Hematopoietic multipotent progenitor cell (in vitro differentiated cells): ENCODE data around the gene PADI4. TPM values are rescaled to one million over a fixed set of nuclear protein-coding genes. Genes with fewer than 3 reads are reported as not detected.

Experiments
- DNase-seq, 3 donors: peaks; one replicate each; pipeline ENCODE4 v3.0.0-alpha.2; 2011 to 2015; ENCODE audit warnings: low read depth in 2 of 3, low spot score in 2 of 3
- total RNA-seq: library from RNA; depleted of rRNA; stranded (reverse); fragments of >200 nt; gene quantifications from one replicate; pipeline ENCODE4 v1.2.3, GENCODE V29; 2012

PADI4 gene
- total RNA-seq, 1 donor = 4.3 TPM

DNA sequence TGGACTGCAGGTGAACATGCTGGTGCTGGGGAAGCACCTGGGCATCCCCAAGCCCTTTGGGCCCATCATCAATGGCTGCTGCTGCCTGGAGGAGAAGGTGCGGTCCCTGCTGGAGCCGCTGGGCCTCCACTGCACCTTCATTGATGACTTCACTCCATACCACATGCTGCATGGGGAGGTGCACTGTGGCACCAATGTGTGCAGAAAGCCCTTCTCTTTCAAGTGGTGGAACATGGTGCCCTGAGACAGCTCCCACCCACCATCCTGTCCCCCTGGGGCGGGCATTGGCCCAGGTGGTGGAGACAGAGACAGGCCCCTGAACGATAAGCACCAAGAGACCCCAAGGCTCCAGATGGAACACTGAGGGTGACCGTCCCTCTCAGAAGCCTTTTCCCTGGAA, 25.2 kb upstream of the PADI4 start:
- DNase-seq = no peak

- DNase-seq = no peak
Measured at GRCh38 chr1:17286646-17287045, 21.4 kb upstream of the PADI4 start.

GRCh38 chr1:17287130-17287776, 20.7 kb upstream of the PADI4 start:
- no peak for DNase-seq

DNA sequence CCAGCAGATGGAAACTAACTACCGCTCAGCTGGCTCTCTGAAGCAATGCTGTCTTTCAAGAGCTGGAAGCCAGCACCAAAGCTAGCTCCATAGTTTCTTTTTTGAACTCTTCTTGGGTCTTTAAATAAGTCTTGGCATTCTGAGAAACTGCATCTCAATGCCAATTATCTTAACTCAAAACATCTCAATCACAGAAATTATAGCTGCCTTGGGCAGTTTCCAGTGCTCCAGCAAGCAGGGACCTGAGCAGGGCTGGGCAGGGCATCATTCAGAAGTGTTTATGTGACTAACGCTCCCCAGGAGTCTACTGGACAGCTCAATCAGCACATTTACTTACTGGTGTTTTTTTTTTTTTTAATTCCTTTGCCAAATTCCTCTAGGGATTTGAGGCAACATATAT, 18.3 kb upstream of the PADI4 start:
- DNase-seq = no peak

DNA sequence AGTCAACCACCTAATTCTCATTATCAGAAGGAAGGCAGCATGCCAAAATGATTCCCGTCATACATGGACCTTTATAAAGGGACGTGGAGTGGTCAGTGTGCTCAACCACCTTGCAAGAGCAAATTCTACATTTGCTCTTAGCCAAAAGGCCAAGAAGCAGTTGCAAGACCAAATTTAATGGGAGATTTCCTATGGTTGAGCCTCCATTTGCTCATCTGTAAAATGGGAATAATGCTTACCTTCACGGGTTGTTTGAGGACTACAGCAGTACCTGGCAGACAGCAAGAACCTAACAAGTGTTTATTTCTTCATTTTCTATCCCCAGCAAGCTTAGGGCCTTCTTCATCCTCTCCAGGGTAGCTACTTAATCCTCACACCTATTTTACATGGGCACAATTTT, 17.4 kb upstream of the PADI4 start:
- no peak for DNase-seq

- peak in 2 of 3 donors; percentile 25 to 30 for DNase-seq
Measured at GRCh38 chr1:17292299-17293160, 15.5 kb upstream of the PADI4 start.

GRCh38 chr1:17293681-17294425, 14.1 kb upstream of the PADI4 start:
- DNase-seq = peak in 2 of 3 donors; percentile 35 to 49

DNA sequence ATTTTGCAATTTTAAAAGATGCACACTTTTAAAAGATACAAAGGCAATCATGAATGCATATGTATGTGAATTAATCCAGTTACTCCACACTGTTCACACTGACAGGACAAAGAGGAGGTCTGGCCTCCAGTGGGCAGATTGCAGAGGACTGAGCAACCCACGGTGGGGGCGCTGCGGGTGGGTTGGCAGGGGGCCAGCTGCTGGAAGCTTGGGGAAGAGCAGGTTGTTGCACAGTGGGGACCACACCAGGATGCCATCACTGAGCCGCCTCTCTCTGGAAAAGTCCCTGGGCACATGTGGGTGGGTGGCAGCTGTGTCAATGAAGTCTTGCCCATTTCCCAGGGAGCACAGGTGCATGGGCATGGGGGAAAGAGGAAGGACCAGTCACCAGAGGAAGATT, 12.7 kb upstream of the PADI4 start:
- DNase-seq = no peak

DNA sequence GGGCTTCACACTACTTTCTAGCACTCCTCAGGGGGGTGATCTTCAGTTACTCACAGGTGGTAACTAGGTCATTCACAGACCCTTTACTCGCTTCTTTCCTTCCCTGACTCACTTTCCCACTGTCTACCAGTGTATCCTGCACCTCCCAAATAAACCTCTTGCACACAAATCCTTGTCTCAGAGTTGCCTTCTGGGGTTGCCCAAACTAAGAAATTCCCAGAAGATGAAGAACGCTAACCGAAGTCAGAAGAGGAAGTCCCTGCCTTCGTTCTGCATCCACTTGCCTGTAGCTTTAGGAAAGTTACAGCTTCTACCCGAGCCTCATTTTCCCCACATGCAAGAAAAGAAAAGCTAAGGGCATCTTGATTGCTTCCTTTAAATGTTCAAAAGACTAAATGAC, 11.9 kb upstream of the PADI4 start:
- no peak for DNase-seq

- DNase-seq = no peak
Measured at GRCh38 chr1:17297991-17298390, 10.0 kb upstream of the PADI4 start.

GRCh38 chr1:17301767-17302166, 6.2 kb upstream of the PADI4 start:
- peak in 1 of 3 donors; percentile 28 for DNase-seq

DNA sequence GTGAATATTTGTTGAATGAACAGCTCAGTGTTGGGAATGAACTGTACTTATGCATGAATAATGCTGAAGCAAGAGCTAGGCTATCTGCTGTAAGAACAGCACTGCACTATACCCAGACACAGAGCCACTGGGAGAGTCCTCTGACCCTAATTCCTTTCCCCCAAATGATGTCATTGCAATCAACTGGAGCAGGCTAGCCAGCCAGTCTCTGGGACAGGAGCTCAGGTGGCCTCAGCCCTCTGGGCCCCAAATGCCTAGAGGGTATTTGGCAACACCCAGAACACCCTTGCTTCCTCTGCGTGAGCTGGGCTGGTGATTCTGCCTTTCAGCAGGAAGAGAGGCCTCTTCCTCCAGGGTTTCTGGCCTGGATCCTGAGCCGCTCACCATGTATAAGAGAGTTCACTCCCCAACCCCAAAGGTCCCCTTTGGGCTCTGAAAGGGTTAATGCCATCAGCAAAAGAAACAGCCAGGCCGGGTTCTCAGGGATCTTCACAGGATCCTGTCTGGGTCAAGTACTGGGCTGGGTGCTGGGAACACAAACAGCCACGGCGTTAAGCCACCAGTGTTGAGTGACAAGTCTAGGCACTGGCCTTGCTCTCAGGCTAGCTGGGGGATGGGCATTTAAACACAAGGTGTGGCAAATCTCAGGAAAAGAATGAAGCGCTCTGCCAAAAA, 3.7 kb upstream of the PADI4 start:
- DNase-seq = peak in 1 of 3 donors; percentile 45

DNA sequence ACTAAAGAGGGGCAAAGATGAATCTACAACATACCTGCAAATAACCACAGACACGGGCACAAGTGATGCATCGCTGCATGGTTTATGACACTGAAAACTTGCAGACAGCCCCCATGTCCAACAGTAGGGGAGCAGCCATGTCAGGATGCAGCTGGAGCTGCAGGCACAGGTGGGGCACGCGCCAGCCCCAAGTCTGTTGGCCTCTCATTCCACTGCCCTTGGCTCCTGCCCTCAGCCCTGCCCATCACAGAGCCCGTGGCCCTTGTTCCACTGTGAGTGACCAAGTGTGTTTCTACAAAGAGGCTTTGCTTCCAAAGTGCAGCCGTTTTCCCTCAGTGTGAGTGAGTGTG, 3.2 kb upstream of the PADI4 start:
- DNase-seq = peak in 2 of 3 donors; percentile 32 to 53

- no peak for DNase-seq
Measured at GRCh38 chr1:17305576-17306095, 2.4 kb upstream of the PADI4 start.

GRCh38 chr1:17306407-17306806, 1.6 kb upstream of the PADI4 start:
- DNase-seq = no peak

DNA sequence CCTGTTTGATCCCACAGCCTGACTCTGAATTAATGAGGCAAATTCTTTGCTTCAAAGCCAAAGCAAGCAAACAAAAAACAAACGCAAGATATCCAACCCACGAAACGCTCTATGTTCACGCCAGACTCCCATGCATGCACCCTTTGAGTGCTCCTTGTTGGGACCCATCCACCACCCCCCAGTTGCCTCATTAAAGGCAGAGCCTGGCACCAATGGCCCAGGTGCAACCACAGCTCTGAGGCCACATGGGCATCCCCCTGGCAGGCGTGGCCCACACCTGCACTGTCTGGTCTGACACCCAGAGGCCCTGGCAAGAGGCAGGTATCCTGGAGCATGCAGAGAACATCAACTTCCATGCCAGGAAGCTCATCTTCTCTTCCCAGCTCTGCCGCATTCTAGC, 1.1 kb upstream of the PADI4 start:
- no peak for DNase-seq

GRCh38 chr1:17307329-17307728, 668 bp upstream of the PADI4 start:
- no peak for DNase-seq

DNA sequence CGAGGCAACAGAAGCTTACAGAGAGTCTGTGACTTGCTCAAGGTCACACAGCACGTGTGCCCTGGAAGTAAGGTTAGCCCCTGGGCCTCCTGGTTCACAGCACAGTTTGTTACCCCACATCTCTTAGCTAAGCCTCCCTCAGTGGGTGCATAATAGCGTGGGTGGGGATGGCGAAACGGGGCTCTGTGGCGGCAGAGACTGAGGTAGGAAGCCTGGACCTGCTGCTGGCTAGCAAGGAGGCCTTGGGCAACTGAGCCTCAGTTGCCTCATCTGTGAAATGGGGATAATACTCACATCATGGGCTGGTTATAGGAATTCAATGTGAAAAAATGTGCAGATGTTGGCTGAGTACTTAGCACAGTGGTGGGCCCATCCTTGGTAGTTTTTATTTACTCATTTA, 596 bp downstream of the PADI4 start:
- DNase-seq = no peak

DNA sequence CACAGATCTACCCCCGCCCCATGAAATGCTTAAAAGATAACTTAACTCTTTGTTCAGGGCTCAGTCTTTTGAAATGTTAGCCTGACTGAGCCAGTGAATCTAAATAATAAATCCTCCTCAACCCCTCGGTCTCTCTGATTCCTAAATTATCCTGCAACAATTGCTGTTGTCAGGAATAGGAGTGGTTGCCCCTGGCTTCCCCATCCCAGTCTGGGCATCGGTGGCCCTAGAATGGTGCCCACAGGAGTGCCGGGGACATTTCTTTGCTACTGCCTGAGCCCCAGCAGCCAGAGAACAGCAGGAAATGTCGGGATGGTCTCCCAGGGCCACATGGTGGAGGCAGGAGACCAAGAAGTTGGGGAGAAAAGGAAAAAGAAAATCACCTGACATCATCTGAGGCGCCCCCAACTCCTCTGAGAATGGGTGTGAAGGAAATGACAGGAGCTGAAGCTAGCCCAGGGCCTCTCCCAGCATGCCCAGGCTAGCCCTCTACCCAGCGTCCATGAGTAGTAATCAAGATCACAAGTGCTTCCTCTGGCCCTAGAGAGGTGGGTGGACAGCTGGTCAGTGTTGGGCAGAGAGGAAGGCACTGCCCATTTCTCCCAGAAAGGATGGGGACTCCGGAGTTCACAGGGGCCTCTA, 1.6 kb downstream of the PADI4 start:
- no peak for DNase-seq

- DNase-seq = no peak
Measured at GRCh38 chr1:17310068-17310640, 2.2 kb downstream of the PADI4 start.
